GM18502 (cell line): Measurements from ENCODE around the gene CYSTM1.
"Not testable (repeated sequence)": the region's sequence is repeated elsewhere in the genome, so short reads cannot be mapped to it uniquely, and the experiment has no call there.

ENCODE experiments used
- ATAC-seq: cut with Tn5 transposase; IDR thresholded peaks from one replicate; pipeline ENCODE4 v1.9.1; 2021; ENCODE audit warnings: mild to moderate bottlenecking; ENCODE audit not compliant: unreplicated experiment, poor library complexity

The CYSTM1 gene

DNA sequence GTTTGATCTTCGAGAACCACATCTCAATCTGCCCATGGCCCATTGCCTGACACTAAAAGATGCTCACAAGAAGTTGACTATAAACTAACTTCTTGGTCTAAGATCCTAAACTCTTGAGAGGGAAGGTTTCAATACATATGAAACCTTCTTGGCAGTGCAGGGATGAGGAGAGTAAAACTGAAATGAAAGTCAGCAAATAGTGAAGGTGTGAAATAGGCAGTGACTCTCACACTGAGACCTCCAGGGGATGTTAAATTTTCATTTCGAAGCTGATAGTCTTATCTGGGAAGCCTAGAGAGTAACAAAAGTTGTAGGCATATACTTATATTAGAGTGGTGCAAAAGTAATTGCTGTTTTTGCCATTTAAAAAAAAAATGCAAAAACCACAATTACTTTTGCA lies 974 bp upstream of the CYSTM1 start:
- no peak for ATAC-seq

DNA sequence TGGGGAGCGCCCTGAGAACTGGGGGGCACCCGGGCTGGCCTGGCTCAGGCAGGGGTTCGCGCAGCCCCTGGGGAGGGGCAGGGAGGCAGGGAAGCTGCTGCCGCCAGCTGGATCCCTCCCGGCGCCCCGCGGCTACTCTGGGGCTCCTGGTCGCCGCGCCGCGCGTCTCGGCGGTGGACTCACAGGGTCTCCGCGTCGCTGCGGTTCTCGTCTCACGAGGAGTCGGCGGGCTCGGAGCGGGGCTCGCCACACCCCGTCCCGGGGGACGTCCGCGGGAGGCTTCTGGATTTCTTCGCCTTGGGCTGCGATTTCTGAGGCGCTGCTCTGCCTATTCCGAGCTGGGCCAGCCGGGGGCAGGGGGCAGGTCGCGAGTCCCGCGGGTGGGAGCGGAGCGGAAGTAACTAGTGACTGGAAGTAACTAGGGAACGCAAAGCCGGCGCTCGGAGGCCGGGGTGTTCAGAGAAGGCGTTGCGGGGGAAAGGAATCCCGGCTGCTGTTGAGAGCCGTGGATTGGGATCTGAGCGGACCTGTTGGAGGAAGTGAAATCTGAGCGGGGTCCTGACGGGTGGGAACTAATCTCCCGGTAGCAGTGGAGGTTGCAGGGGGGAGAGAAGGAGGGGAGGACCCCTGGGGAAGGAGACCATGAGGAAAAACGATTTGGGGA lies 511 bp downstream of the CYSTM1 start:
- peak; percentile 49 for ATAC-seq

DNA sequence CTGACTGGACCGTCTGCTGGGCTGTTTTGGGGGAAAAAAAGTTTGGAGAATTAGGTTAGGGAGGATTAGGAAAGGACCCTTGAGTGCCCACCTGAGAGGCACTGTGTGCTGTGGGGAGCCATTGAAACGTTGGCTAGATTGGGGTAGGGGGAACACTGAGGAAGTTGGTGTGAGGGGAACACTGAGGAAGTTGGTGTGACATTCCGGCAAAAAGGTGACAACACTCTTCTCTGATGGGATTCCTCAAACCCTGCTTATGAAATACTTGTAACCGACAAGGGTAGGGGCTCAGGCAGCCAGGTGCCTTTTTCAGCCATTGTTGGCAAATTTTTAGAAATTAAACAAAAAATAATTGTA lies 1.0 kb downstream of the CYSTM1 start:
- no peak for ATAC-seq

DNA sequence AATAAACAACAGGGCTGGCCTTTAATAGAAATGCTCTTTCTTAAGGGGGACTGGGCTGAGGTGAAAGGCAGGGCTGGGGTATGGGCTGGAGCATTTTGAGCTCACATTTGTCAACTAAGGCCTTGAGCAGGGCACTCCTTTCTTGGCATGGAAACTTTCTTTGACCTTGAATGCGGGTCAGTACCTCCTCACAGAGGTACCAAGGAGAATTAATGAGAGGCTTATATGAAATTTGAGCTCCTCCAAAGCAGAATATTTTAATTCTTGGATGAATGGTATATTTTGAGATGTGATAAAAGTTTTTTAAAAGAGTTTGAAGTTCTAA lies 3.1 kb downstream of the CYSTM1 start:
- ATAC-seq: no peak

DNA sequence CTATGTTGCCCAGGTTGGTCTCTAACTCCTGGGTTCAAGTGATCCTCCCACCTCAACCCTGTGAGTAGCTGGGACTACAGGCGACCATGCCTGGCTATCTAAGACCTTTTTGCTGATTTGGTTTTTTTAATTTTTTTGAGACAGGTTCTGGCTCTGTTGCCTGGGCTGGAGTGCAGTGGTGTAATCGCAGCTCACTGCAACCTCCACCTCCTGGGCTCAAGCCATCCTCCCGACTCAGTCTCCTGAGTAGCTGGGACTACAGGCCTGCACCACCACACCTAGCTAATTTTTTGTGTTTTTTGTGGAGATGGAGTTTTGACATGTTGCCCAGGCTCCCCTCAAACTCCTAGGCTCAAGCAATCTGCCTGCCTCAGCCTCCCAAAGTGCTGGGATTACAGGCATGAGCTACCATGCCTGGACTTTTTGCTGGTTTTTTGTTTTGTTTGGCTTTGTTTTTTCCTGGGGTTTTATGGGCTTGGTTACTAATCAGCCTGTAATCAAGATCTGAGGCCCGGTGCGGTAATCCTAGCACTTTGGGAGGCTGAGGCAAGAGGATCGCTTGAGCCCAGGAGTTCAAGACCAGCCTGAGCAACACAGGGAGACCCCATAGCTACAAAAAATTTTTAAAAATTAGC lies 3.6 kb downstream of the CYSTM1 start:
- ATAC-seq: no peak

DNA sequence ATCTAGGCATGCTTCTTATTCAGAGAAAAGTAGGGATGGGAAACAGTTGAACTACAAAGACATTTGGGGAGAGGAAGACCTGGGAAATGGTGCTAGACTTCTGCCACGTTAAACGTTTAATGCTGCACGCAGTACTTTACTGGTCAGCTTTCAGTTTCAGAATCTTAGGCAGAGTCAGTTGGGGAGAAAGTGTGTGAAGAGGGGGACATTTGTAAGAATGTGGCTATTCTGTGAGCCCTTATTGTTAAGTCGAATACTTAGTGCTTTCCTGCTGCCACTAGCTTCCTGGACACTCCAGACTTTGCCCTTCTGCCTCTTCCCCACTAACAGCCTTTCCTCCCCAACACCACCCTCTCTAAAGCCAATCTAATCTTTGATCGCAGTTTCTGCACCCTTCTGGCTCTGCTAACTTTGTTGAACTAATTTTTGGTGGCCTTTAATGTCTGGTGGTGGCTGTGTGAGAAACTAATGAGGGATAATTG lies 6.1 kb downstream of the CYSTM1 start:
- ATAC-seq: no peak

DNA sequence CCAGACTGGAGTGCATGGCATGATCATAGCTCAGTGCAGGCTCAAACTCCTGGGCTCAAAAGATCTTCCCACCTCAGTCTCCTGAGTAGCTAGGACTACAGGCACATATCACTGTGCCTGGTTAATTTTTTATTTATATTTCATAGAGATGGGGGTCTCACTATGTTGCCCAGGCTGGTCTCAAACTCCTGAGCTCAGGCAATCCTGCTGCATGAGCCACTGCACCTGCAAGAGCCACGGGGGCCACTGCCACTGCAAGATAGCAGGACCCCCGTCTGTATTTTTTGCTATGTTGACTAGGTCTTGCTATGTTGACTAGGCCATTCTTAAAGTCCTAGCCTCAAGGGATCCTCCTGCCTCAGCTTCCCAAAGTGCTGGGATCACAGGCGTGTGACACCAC lies 6.5 kb downstream of the CYSTM1 start:
- no peak for ATAC-seq

DNA sequence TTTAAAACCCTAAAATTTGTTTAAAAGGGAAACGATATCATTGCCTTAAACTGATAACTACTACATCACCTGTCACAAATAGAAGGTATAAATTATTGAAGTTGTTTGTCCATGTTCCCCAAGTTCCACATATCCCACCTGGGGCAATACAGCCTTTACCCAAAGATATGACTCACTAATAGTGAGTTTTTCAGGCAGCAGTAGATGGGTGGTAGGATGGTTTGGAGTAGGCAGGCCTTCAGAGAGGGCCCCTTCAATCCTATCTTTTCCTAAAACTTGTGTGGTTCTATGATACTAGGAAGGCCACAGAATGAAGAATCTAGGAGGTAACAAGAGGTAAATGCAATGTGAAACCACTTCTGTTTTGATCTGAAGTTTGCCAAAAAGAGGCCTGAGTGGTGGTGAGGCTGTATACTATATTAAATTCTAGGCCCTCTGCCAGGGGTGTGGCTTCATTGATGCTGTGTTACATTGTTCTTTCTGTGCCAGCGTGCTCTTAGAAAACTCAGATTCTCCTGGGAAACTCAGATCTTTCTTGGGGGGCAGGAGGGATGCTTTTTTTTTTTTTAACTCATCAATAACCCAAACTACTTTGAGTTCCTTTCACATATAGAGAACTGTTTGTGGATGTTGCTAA lies 7.2 kb downstream of the CYSTM1 start:
- ATAC-seq: no peak

DNA sequence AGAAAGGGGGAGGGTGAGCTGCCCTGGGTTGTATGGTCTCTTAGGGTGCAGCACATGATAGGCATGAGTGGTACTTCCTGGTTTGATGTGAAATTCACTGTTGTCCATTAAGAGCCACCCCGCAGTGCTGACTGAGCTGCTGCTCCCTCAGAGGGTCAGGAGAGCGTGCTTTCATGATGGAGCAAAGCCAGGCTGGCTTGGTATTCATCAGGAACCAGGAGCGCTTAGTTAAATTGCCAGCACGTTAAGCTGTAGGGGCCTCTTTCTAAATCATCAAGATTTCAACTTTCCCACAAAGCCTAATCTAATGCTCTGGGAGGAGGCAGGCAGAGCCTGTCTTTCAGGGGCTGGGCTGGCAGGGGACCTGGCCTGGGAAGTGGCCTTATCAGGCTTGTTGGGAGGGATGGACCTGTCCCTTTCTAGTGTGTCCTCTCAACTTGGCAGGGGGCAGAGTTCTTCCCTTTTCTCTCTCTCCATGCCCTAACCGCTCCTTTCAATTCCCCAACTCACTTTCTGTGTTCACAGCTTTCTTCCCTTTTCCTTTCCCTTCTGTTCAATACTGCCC lies 7.9 kb downstream of the CYSTM1 start:
- ATAC-seq: no peak

DNA sequence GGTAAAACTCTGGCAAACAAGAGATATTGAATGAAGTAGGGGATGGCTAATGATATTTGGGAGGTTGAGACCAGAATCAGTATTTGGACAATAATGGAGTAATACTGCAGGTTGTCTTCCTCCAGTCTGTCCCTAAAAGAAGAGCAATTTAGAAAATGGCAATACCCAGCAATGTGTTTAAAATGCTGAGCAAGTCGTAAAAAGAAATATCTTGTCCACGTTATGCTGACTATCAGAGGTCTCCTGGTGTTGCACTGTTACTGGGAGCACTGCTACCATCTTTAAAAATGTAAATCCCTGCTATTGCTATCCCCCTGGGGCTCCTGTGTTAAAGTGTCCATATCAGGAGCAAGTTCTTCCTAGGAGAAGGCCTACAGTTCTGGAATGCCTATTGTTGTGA lies 10.4 kb downstream of the CYSTM1 start:
- ATAC-seq: no peak

DNA sequence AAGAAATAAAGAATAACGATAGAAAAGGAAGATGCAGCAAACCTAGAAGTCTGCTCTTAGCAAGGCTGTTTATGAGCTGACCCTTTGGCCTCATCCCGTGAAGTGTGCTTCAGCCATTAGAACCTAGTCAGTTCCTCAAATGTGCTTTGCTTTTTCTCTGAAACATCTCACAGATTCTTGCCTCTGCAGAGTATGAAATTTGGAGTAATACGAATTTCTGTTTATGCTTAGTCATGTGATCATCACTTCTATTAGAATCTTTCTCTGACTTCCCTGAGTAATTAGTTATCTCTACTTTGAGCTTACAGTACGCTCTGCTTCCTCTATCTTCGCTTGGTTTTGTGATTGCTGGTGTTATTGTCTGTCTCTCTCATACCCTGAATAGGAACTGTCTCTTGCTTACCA lies 11.3 kb downstream of the CYSTM1 start:
- no peak for ATAC-seq

DNA sequence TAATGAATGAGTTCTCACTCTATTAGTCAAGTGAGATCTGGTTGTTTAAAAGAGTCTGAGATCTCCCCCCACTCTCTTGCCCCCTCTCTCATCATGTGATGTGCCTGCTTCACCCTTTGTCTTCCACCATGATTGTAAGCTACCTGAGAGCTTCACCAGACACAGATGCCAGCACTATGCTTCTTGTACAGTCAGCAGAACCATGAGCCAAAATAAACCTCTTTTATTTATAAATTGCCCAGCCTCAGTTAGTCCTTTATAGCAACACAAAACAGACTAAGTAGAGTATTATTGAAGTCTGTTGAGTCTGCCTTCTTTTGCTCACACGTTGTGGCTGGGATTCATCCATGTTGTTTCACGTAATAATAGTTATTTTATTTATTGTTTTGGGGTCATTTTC lies 14.3 kb downstream of the CYSTM1 start:
- no peak for ATAC-seq

DNA sequence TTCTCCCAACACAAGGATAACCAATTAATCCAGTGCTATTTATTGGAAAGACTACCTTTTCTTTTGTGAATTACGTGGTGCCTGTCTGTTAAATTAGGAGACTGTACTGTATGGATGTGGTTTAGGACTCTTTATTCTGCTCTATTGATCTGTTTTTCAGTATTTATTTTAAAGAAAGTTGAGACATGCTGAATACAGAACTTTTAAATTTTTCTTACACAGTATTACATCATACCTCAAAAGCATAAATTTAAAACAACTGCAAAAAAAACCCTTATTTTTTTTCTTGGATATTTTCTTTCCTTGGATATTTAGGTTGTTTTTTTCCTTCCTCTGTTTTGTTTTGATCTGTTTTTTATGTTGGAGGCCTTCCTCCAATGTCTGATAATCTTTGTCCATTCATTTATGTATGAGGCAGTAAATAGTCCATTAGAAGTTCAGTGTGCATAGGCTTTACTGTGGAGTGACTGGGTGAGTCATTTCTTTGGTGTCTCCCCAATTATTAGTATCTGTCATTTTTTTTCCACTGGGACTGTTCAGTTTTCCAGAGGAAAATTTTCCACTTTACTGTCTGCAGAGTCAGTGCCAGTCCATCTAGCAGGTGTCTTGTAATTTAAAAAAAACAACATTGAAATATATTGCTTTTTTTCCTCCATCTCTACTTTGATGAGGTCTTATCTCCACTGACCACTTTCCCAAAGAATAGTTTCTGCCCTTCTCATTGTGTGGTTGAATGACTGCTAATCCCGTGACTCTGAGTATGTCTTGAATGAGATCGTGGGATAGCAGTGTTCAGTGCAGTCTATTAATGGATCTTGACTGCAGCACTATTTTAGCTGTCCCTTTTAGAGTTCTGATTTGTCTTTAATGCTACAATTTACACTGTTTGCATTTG lies 15.2 kb downstream of the CYSTM1 start:
- no peak for ATAC-seq

DNA sequence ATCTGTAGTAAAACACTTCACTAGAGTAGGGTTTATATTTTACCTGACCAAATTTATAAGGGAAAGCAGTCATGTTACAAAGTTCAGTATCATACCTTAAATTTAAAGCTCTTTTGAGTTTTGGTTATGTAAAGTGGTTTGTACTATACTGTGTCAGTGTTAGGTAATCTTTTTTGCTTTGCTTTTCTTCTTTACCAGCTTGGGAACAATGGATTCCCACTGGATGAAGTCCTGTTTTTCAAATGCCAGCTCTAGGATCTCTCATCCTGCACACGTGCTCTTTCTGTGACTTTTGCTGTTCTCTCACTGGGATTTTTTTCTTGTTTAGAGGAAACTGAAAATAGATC lies 15.9 kb downstream of the CYSTM1 start:
- no peak for ATAC-seq

DNA sequence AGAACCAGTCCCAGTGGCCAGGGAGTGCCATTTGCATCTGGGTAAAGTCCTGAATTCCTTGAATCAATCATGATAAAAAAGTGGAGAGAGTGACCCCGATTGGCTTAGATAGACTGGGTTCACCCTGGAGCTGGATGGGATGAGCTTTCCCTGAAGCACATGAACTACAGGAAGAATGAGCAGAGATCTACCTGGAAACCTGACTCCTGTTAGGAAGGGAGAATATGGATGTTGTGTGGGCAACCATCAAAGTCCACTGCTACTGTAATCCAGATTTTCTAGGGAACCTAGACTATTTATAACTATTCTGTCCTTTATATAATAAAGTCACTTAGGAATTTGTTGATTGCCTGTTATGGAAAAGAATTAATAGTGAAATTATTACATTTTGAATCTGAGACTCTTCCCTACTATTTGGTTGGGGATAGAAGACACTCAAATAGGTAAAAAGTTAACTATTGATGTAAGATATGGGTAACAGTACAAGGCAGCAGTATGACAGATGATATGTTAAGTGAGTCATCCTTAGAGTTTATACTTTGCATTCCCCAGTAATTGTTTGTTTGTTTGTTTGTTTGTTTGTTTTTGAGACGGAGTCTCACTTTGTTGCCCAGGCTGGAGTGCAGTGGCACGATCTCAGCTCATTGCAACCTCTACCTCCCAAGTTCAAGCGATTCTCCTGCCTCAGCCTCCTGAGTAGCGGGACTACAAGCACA lies 17.9 kb downstream of the CYSTM1 start:
- ATAC-seq: no peak

DNA sequence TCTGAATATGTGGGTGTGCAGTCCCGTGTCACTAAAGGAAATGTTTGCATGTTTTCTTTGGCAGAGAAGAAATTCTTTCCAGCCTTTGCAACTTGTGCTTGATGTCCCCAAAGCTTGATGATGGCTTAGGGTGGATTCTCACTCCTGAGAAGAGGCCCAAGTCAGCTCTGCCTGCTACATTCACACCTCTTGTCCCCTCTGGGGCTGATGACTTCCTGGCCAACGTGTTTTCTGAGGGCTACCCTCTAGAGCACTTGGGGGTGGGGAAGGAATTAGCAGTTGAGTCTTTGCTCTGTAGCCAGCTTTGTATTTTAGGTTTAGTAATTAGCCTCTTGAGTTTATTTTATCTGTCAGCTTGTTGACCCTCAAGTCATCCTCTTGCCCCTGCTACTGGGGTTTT lies 19.7 kb downstream of the CYSTM1 start:
- ATAC-seq: no peak

DNA sequence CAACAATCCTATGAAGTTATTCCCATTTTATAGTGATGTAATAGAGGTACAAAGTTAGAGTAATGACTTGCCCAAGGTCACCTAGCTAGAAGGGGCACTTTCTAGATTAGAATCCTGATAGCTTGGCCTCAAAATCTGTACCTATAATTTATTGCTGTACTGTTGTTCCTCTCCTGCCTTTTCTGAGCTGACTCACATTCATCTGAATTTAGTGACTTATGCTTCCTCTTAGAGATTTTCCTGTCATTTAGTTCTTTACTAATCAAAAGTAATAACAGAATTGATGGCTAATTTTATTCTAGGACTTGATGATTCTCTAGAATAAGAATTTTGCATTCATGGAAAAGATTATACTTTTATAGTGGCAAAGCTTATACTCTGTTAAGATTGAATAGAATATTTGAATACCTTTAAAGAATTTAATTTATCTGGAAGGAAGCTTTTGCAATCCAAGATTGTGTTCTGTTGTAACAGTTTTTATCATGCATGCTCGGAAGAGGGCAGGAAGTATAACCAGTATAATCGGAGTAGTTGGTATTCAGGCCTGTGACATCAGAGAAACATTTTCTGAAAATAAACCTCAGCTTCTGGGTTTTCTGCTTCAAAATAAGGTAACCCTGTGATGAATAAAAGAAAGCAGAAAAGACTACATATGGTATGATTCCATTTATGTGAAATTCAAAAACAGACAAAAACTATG lies 21.3 kb downstream of the CYSTM1 start:
- no peak for ATAC-seq

DNA sequence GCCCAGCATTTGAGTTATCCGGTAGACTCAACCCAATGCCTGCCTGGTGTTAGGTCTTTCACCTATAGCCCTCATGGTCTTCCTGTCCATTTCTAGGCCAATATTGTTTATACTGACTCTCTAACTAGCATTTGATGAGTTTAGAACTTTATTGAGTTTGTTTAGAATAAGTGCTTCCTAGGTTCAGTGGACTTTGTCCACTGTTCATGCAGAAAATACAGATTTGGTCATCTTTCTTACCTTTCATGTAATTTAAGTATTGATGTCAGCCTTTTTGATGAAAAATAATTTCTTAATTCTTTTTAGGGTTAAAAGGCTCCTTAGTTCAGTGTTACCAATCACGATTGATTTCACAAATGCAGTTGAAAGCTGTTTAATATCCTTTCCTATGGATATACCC lies 22.0 kb downstream of the CYSTM1 start:
- ATAC-seq: no peak

DNA sequence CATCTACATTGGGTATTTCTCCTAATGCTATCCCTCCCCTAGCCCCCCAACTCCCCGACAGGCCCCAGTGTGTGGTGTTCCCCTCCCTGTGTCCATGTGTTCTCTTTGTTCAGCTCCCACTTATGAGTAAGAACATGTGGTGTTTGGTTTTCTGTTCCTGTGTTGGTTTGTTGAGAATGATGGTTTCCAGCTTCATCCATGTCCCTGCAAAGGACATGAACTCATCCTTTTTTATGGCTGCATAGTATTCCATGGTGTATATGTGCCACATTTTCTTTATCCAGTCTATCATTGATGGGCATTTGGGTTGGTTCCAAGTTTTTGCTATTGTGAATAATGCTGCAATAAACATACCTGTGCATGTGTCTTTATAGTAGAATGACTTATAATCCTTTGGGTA lies 23.9 kb downstream of the CYSTM1 start:
- not testable (repeated sequence) for ATAC-seq

DNA sequence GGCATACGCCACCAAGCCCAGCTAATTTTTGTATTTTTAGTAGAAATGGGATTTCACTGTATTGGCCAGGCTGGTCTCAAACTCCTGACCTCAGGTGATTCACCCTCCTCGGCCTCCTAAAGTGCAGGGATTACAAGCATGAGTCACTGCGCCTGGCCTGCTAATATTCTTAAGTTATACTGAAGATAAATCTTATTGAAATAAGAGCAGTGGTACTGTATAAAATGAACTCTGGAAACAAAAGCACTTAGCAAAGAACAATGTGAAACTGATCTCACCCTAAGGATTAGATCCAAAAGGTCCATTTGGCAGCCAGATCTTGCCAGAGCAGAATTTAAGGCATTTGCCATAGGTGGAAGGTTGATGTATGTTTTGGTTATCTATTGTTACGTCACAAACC lies 27.1 kb downstream of the CYSTM1 start:
- ATAC-seq: no peak
